ENCODE results near the gene DUSP9. TPM values are rescaled to one million over a fixed set of nuclear protein-coding genes. Genes with fewer than 3 reads are reported as not detected.

DUSP9 gene
- total RNA-seq, 1 donor from 2014 or later = 0.20 TPM

GRCh38 chrX:153665726-153666306 is 18.8 kb downstream of the DUSP9 start:
- H3K27me3 Mint-ChIP-seq (ENCODE audit: low read depth, unreplicated experiment) = peaks cover 38% of the 10 kb centered on the region
- peaks cover 10% of the 10 kb centered on the region for H3K27me3 ChIP-seq (ENCODE audit: insufficient read depth, low read length)
- H3K36me3 ChIP-seq (ENCODE audit: insufficient read depth, low read length) = no peaks in the 10 kb centered on the region
- H2AFZ ChIP-seq (ENCODE audit: low read depth, low read length) = no peak overlapping the region
- no peak overlapping the region for H3K4me2 ChIP-seq (ENCODE audit: low read length)
- no peak overlapping the region for H3K27ac Mint-ChIP-seq (ENCODE audit: unreplicated experiment)
- H3K9ac ChIP-seq (ENCODE audit: low read length) = no peak overlapping the region
- TF ChIP-seq CTCF (IDR thresholded peaks at IDR 0.05; ENCODE audit: insufficient read depth, low read depth, low read length) (no peak), EZH2 (IDR thresholded peaks at IDR 0.05; ENCODE audit: insufficient read depth, low read length) (no peak)
- H3K36me3 Mint-ChIP-seq (ENCODE audit: low read depth, unreplicated experiment) = no peaks in the 10 kb centered on the region
- no peak overlapping the region for H3K4me3 ChIP-seq (ENCODE audit: insufficient read depth, low read depth, low read length)
- no peaks in the 10 kb centered on the region for H3K4me1 ChIP-seq (ENCODE audit: insufficient read depth, low read length)
- FAIRE-seq (no peak), DNase-seq (ENCODE audit: low read depth) (no peak)
- H3K4me3 Mint-ChIP-seq (ENCODE audit: unreplicated experiment) = no peak overlapping the region
- H3K27ac ChIP-seq (ENCODE audit: low read depth, low read length) = no peak overlapping the region
- no peaks in the 10 kb centered on the region for H3K9me3 ChIP-seq (ENCODE audit: insufficient read depth, low read depth, low read length)
- H3K79me2 ChIP-seq (ENCODE audit: insufficient read depth, low read length) = no peaks in the 10 kb centered on the region
- H4K20me1 ChIP-seq (ENCODE audit: insufficient read depth, low read length) = no peaks in the 10 kb centered on the region
- H3K9me3 Mint-ChIP-seq (ENCODE audit: unreplicated experiment) = no peaks in the 10 kb centered on the region
- H3K4me1 Mint-ChIP-seq (ENCODE audit: low read depth, unreplicated experiment) = no peaks in the 10 kb centered on the region

- Histone ChIP-seq H3K9ac (ENCODE audit: low read length) (no peak overlapping the region), H3K4me2 (ENCODE audit: low read length) (peak overlapping the region; percentile 30), H2AFZ (ENCODE audit: low read depth, low read length) (no peak overlapping the region), H4K20me1 (ENCODE audit: insufficient read depth, low read length) (no peaks in the 10 kb centered on the region), H3K4me1 (ENCODE audit: insufficient read depth, low read length) (no peaks in the 10 kb centered on the region), H3K36me3 (ENCODE audit: insufficient read depth, low read length) (no peaks in the 10 kb centered on the region), H3K79me2 (ENCODE audit: insufficient read depth, low read length) (no peaks in the 10 kb centered on the region), H3K27me3 (ENCODE audit: insufficient read depth, low read length) (peaks cover 3% of the 10 kb centered on the region), H3K9me3 (ENCODE audit: insufficient read depth, low read depth, low read length) (no peaks in the 10 kb centered on the region), H3K27ac (ENCODE audit: low read depth, low read length) (no peak overlapping the region), H3K4me3 (ENCODE audit: insufficient read depth, low read depth, low read length) (no peak overlapping the region)
- Mint-ChIP-seq H3K9me3 (ENCODE audit: unreplicated experiment) (no peaks in the 10 kb centered on the region), H3K4me1 (ENCODE audit: low read depth, unreplicated experiment) (no peaks in the 10 kb centered on the region), H3K4me3 (ENCODE audit: unreplicated experiment) (peak overlapping the region; percentile 14), H3K27me3 (ENCODE audit: low read depth, unreplicated experiment) (peaks cover 25% of the 10 kb centered on the region), H3K36me3 (ENCODE audit: low read depth, unreplicated experiment) (no peaks in the 10 kb centered on the region), H3K27ac (ENCODE audit: unreplicated experiment) (no peak overlapping the region)
- TF ChIP-seq CTCF (IDR thresholded peaks at IDR 0.05; ENCODE audit: insufficient read depth, low read depth, low read length) (no peak), EZH2 (IDR thresholded peaks at IDR 0.05; ENCODE audit: insufficient read depth, low read length) (no peak)
- no peak for FAIRE-seq
- DNase-seq (ENCODE audit: low read depth) = no peak
Measured at GRCh38 chrX:153667281-153667955, 20.4 kb downstream of the DUSP9 start.

GRCh38 chrX:153667956-153668396 is 21.0 kb downstream of the DUSP9 start:
- Histone ChIP-seq H2AFZ (ENCODE audit: low read depth, low read length) (no peak overlapping the region), H3K27me3 (ENCODE audit: insufficient read depth, low read length) (peaks cover 5% of the 10 kb centered on the region), H3K27ac (ENCODE audit: low read depth, low read length) (no peak overlapping the region), H4K20me1 (ENCODE audit: insufficient read depth, low read length) (no peaks in the 10 kb centered on the region), H3K9ac (ENCODE audit: low read length) (no peak overlapping the region), H3K4me3 (ENCODE audit: insufficient read depth, low read depth, low read length) (no peak overlapping the region), H3K9me3 (ENCODE audit: insufficient read depth, low read depth, low read length) (no peaks in the 10 kb centered on the region), H3K4me2 (ENCODE audit: low read length) (peak overlapping the region; percentile 30), H3K36me3 (ENCODE audit: insufficient read depth, low read length) (no peaks in the 10 kb centered on the region), H3K79me2 (ENCODE audit: insufficient read depth, low read length) (no peaks in the 10 kb centered on the region), H3K4me1 (ENCODE audit: insufficient read depth, low read length) (no peaks in the 10 kb centered on the region)
- H3K27ac Mint-ChIP-seq (ENCODE audit: unreplicated experiment) = no peak overlapping the region
- DNase-seq (ENCODE audit: low read depth) = peak; percentile 24
- peaks cover 24% of the 10 kb centered on the region for H3K27me3 Mint-ChIP-seq (ENCODE audit: low read depth, unreplicated experiment)
- no peaks in the 10 kb centered on the region for H3K4me1 Mint-ChIP-seq (ENCODE audit: low read depth, unreplicated experiment)
- no peaks in the 10 kb centered on the region for H3K36me3 Mint-ChIP-seq (ENCODE audit: low read depth, unreplicated experiment)
- TF ChIP-seq EZH2 (IDR thresholded peaks at IDR 0.05; ENCODE audit: insufficient read depth, low read length) = no peak
- TF ChIP-seq CTCF (IDR thresholded peaks at IDR 0.05; ENCODE audit: insufficient read depth, low read depth, low read length) = peak; percentile 52
- FAIRE-seq = peak; percentile 87
- no peaks in the 10 kb centered on the region for H3K9me3 Mint-ChIP-seq (ENCODE audit: unreplicated experiment)
- no peak overlapping the region for H3K4me3 Mint-ChIP-seq (ENCODE audit: unreplicated experiment)

Data from astrocyte (in vitro differentiated cells and primary cell).